K562 (cell line): ENCODE measurements around the gene FOXK2.

ENCODE experiments used
- FOXP4 ChIP-seq: sonication (generic); formaldehyde crosslinking; IDR thresholded peaks from 2 replicates; pipeline ENCODE4 v1.8.0; 2022; ENCODE audit warnings: mild to moderate bottlenecking, missing genetic modification reagents, borderline replicate concordance
- HNRNPLL ChIP-seq: fragments of 200-400 bp; formaldehyde crosslinking; IDR thresholded peaks from 2 replicates; pipeline ENCODE4 v1.6.1; 2017; ENCODE audit warnings: low read length, low read depth, mild to moderate bottlenecking; ENCODE audit not compliant: poor library complexity, severe bottlenecking
- PML ChIP-seq: IDR thresholded peaks from 2 replicates; pipeline ENCODE4 v1.6.1; 2012; ENCODE audit warnings: low read length, inconsistent platforms
- POLR2A ChIP-seq: fragments of 450-650 bp; conservative IDR thresholded peaks from 2 replicates; pipeline ENCODE4 v1.6.1; 2016
- TF ChIP-seq, protein P1 (sequence below): fragments of 250-450 bp; sonication (Bioruptor Pico); IDR thresholded peaks from 2 replicates; pipeline ENCODE4 v1.8.0; 2021; ENCODE audit warnings: borderline replicate concordance, mild to moderate bottlenecking, moderate library complexity; ENCODE audit not compliant: poor library complexity, severe bottlenecking

- TF ChIP-seq POLR2A = no peak
- no peak for TF ChIP-seq HNRNPLL
- TF ChIP-seq FOXP4 (CRISPR knock-in tag) = no peak
- TF ChIP-seq PML = no peak
- TF ChIP-seq, protein P1, sequence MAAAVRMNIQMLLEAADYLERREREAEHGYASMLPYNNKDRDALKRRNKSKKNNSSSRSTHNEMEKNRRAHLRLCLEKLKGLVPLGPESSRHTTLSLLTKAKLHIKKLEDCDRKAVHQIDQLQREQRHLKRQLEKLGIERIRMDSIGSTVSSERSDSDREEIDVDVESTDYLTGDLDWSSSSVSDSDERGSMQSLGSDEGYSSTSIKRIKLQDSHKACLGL (CRISPR knock-in tag) = no peak
Measured at GRCh38 chr17:82571855-82572254, 52.3 kb downstream of the FOXK2 start.
